GM21528 (cell line): ENCODE data around the gene MACROD2.
"Not testable (repeated sequence)": the region's sequence is repeated elsewhere in the genome, so short reads cannot be mapped to it uniquely, and the experiment has no call there.

Experiments used
- ATAC-seq: cut with Tn5 transposase; IDR thresholded peaks from one replicate; pipeline ENCODE4 v1.9.1; 2021; ENCODE audit warnings: mild to moderate bottlenecking, moderate library complexity; ENCODE audit not compliant: unreplicated experiment, low FRiP score

MACROD2 gene

GRCh38 chr20:15951658-15952057, 1956.3 kb downstream of the MACROD2 start:
- ATAC-seq, result no peak

- ATAC-seq, result no peak
These were observed 1962.8 kb downstream of the MACROD2 start for GRCh38 chr20:15958142-15958541.

GRCh38 chr20:15965165-15965564, 1969.8 kb downstream of the MACROD2 start:
- ATAC-seq, result no peak

GRCh38 chr20:15967334-15967733, 1972.0 kb downstream of the MACROD2 start:
- ATAC-seq, result no peak

GRCh38 chr20:15976047-15976736, 1980.9 kb downstream of the MACROD2 start:
- no peak for ATAC-seq

- ATAC-seq, result no peak
These were observed 1981.7 kb downstream of the MACROD2 start for GRCh38 chr20:15977026-15977425.

- no peak for ATAC-seq
These were observed 1982.4 kb downstream of the MACROD2 start for GRCh38 chr20:15977758-15978157.

- ATAC-seq, result not testable (repeated sequence)
These were observed 1990.4 kb downstream of the MACROD2 start for GRCh38 chr20:15985494-15986368.

- peak; percentile 93 for ATAC-seq
These were observed 1991.4 kb downstream of the MACROD2 start for GRCh38 chr20:15986690-15987089.

- no peak for ATAC-seq
These were observed 1996.0 kb downstream of the MACROD2 start for GRCh38 chr20:15991279-15991678.

GRCh38 chr20:15992564-15992963, 1997.2 kb downstream of the MACROD2 start:
- ATAC-seq, result no peak

- ATAC-seq, result no peak
These were observed 2004.8 kb downstream of the MACROD2 start for GRCh38 chr20:16000112-16000511.

GRCh38 chr20:16001286-16001685, 2006.0 kb downstream of the MACROD2 start:
- ATAC-seq, result no peak

- ATAC-seq, result no peak
These were observed 2008.0 kb downstream of the MACROD2 start for GRCh38 chr20:16003310-16003709.

GRCh38 chr20:16004108-16004854, 2009.0 kb downstream of the MACROD2 start:
- no peak for ATAC-seq

GRCh38 chr20:16005021-16005914, 2010.0 kb downstream of the MACROD2 start:
- ATAC-seq, result no peak

GRCh38 chr20:16005915-16006493, 2010.7 kb downstream of the MACROD2 start:
- no peak for ATAC-seq

- peak; percentile 97 for ATAC-seq
These were observed 2011.8 kb downstream of the MACROD2 start for GRCh38 chr20:16007164-16007563.

GRCh38 chr20:16007962-16008361, 2012.6 kb downstream of the MACROD2 start:
- ATAC-seq, result no peak

- no peak for ATAC-seq
These were observed 2015.7 kb downstream of the MACROD2 start for GRCh38 chr20:16011056-16011455.
